ENCODE results near the gene MPL. TPM values are rescaled to one million over a fixed set of nuclear protein-coding genes. Genes with fewer than 3 reads are reported as not detected.

The MPL gene
- total and polyA plus RNA-seq, 2 of the 13 experiments (the other 11 are each of a cell fraction or from before 2014, with no cell fraction given), result not detected

GRCh38 chr1:43386676-43387075 lies 49.1 kb downstream of the MPL start (continued):
- TF ChIP-seq, protein P1, sequence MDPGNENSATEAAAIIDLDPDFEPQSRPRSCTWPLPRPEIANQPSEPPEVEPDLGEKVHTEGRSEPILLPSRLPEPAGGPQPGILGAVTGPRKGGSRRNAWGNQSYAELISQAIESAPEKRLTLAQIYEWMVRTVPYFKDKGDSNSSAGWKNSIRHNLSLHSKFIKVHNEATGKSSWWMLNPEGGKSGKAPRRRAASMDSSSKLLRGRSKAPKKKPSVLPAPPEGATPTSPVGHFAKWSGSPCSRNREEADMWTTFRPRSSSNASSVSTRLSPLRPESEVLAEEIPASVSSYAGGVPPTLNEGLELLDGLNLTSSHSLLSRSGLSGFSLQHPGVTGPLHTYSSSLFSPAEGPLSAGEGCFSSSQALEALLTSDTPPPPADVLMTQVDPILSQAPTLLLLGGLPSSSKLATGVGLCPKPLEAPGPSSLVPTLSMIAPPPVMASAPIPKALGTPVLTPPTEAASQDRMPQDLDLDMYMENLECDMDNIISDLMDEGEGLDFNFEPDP (CRISPR knock-in tag; conservative IDR thresholded peaks at IDR 0.05), result no peak
- no peak for TF ChIP-seq FIP1L1 (IDR thresholded peaks at IDR 0.05; ENCODE audit: borderline replicate concordance, insufficient read depth, low read depth, low read length)

DNA sequence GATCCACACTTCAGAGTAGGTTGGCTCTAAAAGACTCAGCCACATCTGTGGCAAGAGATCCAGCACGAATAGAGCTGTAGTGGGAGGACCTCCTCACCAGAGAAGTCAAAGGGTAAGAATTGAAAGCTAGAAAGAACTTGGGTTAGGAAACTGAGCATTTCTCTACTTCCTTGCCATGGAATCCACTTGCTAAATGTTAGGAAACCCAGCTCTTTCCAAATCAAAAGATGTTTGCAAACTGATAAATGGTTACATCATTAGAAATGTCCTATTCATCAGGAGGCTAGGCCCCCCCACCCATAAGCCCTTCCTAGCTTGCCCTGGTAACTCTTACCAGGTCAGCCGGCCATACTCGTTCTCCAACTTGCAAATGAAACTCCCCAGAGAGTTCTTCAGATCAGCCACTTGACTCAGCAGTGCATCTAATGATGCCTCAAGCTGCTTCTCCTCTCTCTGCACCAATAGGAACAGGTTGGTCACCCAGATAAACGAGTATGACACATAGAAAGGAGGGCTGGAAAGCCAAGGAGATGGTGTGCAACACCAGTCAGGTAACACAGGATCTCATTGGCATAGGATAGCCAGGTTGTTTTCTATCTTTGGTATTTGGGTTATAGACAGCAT lies 50.5 kb downstream of the MPL start:
- H3K4me1 ChIP-seq (ENCODE audit: insufficient read depth, low read length), result peaks cover 27% of the 10 kb centered on the region
- no TSS peak for BruUV-seq (replicated peaks)
- H2AFZ ChIP-seq (ENCODE audit: low read length), result no peak overlapping the region
- intact Hi-C loops (cut with micrococcal nuclease; ENCODE audit: unreplicated experiment), result no loop called here
- in situ Hi-C loops (cut with HindIII; ENCODE audit: extremely low pct_ligation_motif_present, low pct_unique_long_range_greater_than_20kb), result no loop called here
- DNase-seq (ENCODE audit: low spot score) (no peak), ATAC-seq (no peak), FAIRE-seq (no peak)
- peak overlapping the region; percentile 96 for H3K4me2 ChIP-seq (ENCODE audit: low read depth, low read length)
- peaks cover 31% of the 10 kb centered on the region for H3K79me2 ChIP-seq (ENCODE audit: insufficient read depth, low read length)
- peaks cover 0 to 3% of the 10 kb centered on the region in 2 experiments; a peak in 1 of 5 replicates for H3K27me3 ChIP-seq (ENCODE audit: control insufficient read depth in 1 of 2, insufficient read depth in 2 of 2, low read length in 2 of 2)
- H3K9ac ChIP-seq (ENCODE audit: insufficient read depth, low read depth, low read length), result peak overlapping the region; percentile 91; the same call in 1 of the 2 replicates
- no peak for TF ChIP-seq CREB1 (IDR thresholded peaks at IDR 0.05)
- 0 out of 2 replicates have a peak, but pooled peaks have one; percentile 14 for TF ChIP-seq CREB1 (CRISPR knock-in tag; IDR thresholded peaks at IDR 0.05)
- no peak for TF ChIP-seq TEF (CRISPR knock-in tag; IDR thresholded peaks at IDR 0.05)
- CTCF ChIA-PET (ENCODE audit: low intra/inter-chr PET ratio, low total read pairs), result no interaction called here
- H3K27ac ChIP-seq (ENCODE audit: extremely low read length, insufficient read depth, low read length), result no peak overlapping the region
- no peaks in the 10 kb centered on the region for H4K20me1 ChIP-seq (ENCODE audit: insufficient read depth, low read length)
- peaks cover 15 to 46% of the 10 kb centered on the region in 2 experiments for H3K36me3 ChIP-seq (replicated peaks in 1 of 2; ENCODE audit: control insufficient read depth in 1 of 2, insufficient read depth in 2 of 2, low read length in 2 of 2)
- 92% methylated on average over 4 of the region's 4 CpGs for WGBS (ENCODE audit: low lambda C conversion rate)
- POLR2A ChIA-PET, result interaction anchor here (1.2 kb wide), 1 partner anchor 11 kb away, joined by 3 read pairs; no protein-coding TSS in a partner anchor
- H3K4me3 ChIP-seq (replicated peaks in 1 of 3; ENCODE audit: insufficient read depth in 1 of 3, low read depth in 2 of 3, low read length in 3 of 3), result peak overlapping the region in 2 of 3 experiments; percentile 76 to 98; a peak in 3 of 6 replicates
- H3K9me3 ChIP-seq (ENCODE audit: low read length), result no peaks in the 10 kb centered on the region

All from HepG2 (cell line).